Activated T-helper 17 cell treated with anti-CD3 and anti-CD28 coated beads, Interleukin-2, amount 50 U/mL, for 72 hours (primary cell): ENCODE measurements around the gene PRPF38A. TPM values are rescaled to one million over a fixed set of nuclear protein-coding genes. Genes with fewer than 3 reads are reported as not detected.

ENCODE experiments used
- ATAC-seq: fragments of 150-1000 bp; cut with Tn5 transposase; replicated peaks from 2 replicates; pipeline ENCODE4 v1.10.0; 2021; ENCODE audit warnings: mild to moderate bottlenecking, moderate library complexity
- H3K27ac Mint-ChIP-seq: one replicate; pipeline ENCODE4 v1.8.0; 2022; ENCODE audit warnings: mixed read lengths
- H3K27me3 Mint-ChIP-seq: one replicate; pipeline ENCODE4 v1.8.0; 2022; ENCODE audit warnings: mixed read lengths
- H3K36me3 Mint-ChIP-seq: one replicate; pipeline ENCODE4 v1.8.0; 2022; ENCODE audit warnings: low read depth, mild to moderate bottlenecking, mixed read lengths
- H3K4me1 Mint-ChIP-seq: one replicate; pipeline ENCODE4 v1.8.0; 2022; ENCODE audit warnings: mixed read lengths
- H3K4me3 Mint-ChIP-seq: one replicate; pipeline ENCODE4 v1.8.0; 2022; ENCODE audit warnings: mild to moderate bottlenecking, mixed read lengths
- H3K9me3 Mint-ChIP-seq: one replicate; pipeline ENCODE4 v1.8.0; 2022; ENCODE audit warnings: mixed read lengths
- total RNA-seq, 2 donors: library from RNA; stranded (reverse); gene quantifications; one replicate each; pipeline ENCODE4 v1.2.3, GENCODE V29; 2022

Gene PRPF38A, protein sequence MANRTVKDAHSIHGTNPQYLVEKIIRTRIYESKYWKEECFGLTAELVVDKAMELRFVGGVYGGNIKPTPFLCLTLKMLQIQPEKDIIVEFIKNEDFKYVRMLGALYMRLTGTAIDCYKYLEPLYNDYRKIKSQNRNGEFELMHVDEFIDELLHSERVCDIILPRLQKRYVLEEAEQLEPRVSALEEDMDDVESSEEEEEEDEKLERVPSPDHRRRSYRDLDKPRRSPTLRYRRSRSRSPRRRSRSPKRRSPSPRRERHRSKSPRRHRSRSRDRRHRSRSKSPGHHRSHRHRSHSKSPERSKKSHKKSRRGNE
- 10 to 100 TPM; 63.1 to 82.5 TPM for total RNA-seq

DNA sequence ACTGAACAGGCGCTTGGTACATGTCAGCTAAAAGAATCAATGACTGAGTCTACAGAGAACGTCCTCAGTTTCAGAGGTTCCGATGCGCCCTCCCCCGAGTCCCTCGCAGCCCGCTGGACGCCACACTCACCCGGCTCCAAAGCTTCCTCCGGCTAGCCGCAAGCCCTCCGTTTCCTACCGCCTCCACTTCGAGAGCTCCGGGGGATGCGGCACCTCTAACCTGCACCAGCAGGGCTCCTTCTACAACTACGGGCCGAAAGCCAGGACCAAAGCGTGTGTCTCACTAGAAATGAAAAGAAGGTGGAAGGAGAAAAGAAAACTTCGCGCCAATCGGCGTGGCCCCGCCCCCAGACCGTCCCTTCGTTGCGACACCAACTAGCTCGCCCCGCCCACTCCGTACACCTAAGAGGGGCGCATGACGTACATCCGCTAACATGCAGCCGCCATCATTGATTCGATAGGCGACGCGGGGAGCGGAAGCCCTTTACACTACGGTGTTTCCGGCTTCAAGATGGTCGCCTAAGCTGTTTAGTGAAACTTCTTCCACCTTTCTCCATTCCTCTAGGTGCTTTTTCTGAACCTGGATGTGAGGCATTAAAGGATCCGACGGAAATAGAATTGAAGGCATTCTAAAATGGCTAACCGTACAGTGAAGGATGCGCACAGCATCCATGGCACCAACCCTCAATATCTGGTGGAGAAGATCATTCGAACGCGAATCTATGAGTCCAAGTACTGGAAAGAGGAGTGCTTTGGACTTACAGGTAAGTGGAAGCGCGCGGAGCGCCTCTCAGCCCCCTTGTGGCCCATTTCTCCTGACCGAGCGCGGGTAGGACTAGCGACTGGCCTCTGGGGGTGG is at the start of gene PRPF38A, which contains the start of gene ORC1:
Gene PRPF38A (plus strand): TSS at position 487 of the 859 bp plus-strand sequence. CDS start 148 bp downstream, at position 635.
Gene ORC1 (minus strand): TSS at position 308 of the 859 bp plus-strand sequence. CDS start 2,200 bp downstream, outside the sequence.
- Mint-ChIP-seq H3K4me3 (peak within 1 kb of the TSS; percentile 94), H3K4me1 (peaks cover 24% of the 10 kb centered on the region), H3K36me3 (peaks cover 94% of the 10 kb centered on the region), H3K27me3 (no peaks in the 10 kb centered on the region), H3K9me3 (no peaks in the 10 kb centered on the region), H3K27ac (peak within 1 kb of the TSS; percentile 88)
- peak; percentile 97 for ATAC-seq

DNA sequence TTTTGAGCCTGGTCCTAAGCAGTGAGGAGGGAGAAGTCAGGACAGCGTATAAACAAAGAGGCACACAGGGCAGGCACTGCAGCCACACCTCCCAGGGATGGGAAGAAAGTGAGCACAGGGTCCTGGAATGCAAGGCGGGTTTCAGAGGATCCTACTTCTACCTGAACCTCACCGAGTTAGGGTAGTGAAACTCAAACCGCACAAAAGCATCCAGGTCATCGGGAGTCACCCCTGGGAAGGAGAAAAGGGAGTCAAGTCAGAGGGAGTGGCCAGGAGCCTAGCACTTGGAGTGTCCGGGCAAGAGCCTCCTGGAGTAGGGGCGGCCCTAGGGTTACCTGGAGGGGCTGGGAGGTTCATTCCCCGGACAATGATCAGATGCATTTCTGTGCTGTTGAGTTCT is 49.0 kb upstream of the PRPF38A start:
- H3K4me3 Mint-ChIP-seq = no peak overlapping the region
- no peaks in the 10 kb centered on the region for H3K9me3 Mint-ChIP-seq
- ATAC-seq = no peak
- peaks cover 96% of the 10 kb centered on the region for H3K36me3 Mint-ChIP-seq
- peak overlapping the region; percentile 17 for H3K27ac Mint-ChIP-seq
- H3K27me3 Mint-ChIP-seq = no peaks in the 10 kb centered on the region
- no peaks in the 10 kb centered on the region for H3K4me1 Mint-ChIP-seq

DNA sequence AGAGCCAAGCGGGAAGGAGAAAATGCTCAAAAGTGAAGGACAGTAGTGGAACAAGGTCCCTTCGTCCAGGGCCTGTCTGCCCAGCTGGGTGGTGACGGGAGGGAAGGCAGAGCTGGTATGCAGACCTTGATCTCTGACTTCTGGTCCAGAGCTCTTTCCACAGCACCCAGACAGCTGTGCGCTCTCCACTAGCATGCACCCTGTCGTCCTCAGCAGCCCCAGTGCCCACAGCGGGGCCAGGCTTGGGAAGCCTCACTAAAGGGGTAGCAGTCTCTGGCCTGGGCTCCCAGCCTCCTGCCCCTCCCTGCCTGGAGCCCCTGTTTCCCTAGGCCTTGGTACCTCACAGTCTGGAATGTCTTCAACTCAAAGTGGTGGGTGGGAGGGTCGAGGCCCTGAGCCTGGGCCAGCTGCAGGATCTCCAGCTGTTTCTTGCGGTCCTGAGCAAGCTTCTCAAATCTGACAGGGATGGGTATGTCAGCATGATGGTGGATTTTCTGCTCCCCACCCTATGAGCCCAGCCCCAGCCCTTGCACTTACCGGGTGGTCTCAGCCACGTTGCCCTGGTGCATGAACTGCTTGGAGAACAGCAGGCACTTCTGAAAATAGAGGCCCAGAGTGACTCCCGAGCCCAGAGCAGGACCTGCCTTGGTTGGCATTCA is 48.4 kb upstream of the PRPF38A start:
- Mint-ChIP-seq H3K9me3 (no peaks in the 10 kb centered on the region), H3K27me3 (no peaks in the 10 kb centered on the region), H3K4me1 (no peaks in the 10 kb centered on the region), H3K27ac (peak overlapping the region; percentile 81), H3K4me3 (no peak overlapping the region), H3K36me3 (peaks cover 96% of the 10 kb centered on the region)
- ATAC-seq = no peak

DNA sequence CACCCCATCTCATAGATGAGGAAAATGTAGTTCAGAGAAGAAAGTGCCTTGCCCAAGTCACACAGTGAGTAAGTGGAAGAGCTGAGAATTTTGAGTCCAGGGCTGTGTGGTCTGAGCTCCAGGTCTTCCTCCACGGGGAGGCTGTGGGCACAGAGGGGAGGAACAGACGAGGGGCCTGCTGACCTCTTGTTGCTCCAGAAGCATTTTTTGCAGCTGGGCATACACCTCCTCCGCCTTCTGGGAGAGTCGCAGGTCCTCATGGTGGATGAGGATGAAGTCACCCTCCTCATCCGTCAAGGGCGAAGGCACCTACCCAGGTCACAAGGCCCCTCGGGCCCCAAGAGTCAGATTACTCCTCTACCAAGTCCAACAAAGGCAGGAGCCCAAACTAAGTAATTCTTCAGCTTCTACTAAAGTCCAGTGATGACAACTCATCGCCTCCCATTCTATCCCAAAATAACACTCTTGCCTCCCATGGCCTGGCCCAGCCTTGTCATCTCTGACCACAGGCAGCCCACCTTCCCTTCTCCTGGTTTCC is 47.5 kb upstream of the PRPF38A start:
- Mint-ChIP-seq H3K4me3 (no peak overlapping the region), H3K27ac (peak overlapping the region; percentile 81), H3K9me3 (no peaks in the 10 kb centered on the region), H3K4me1 (no peaks in the 10 kb centered on the region), H3K27me3 (no peaks in the 10 kb centered on the region), H3K36me3 (peaks cover 98% of the 10 kb centered on the region)
- ATAC-seq = no peak

DNA sequence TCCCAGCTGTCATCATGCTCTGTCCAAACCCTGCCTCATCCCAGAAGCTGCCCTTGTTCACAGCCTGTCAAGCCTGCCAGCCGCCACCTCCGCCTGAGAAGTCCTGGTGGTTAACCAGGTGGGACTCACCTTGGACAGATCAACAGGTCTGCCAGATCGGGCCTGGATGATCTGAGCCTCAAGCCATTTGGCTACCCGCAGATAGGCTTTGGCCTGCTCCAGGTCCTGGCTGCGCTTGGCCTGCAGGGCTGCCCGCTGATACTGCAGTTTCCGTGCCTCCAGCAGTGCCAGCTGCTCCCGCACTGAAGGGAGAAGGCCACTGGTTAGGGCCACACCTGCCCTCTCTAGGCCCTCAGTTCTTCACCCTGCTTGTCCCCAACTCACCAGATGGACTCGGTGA is 47.0 kb upstream of the PRPF38A start:
- no peaks in the 10 kb centered on the region for H3K4me1 Mint-ChIP-seq
- H3K9me3 Mint-ChIP-seq = no peaks in the 10 kb centered on the region
- no peaks in the 10 kb centered on the region for H3K27me3 Mint-ChIP-seq
- no peak for ATAC-seq
- H3K4me3 Mint-ChIP-seq = no peak overlapping the region
- H3K27ac Mint-ChIP-seq = peak overlapping the region; percentile 52
- H3K36me3 Mint-ChIP-seq = peaks cover 98% of the 10 kb centered on the region

DNA sequence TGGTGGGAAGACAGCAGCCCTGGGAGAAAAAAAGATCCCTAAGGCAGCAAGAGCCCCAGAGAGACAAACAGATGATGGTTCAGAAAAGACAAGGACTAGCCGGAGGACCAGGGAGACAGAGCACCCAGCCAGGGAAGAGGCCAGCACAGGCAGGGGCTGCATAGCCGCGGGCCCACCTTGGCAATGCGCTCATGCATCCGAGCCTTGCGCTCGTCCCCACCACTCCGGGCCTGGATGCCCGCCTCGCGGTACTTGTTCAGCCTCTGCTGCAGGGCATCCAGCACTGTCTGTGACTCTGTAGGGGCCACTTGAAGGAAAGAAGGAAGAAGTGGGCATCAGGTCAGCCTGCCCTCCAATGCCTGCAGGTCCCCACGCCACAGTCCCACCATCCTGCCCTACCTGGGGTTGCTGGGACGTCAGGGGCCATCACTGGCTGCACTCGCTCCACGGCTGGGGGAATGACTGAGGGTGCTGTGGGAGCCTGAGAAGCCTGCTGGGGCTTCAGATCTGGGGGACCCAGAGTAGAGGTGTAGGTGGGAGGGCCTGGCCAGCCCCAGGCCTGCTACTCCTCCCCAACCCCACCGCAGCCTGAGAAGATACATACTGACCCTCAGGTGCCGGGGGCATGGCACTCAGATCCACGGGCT is 45.4 kb upstream of the PRPF38A start:
- H3K4me3 Mint-ChIP-seq = no peak overlapping the region
- H3K4me1 Mint-ChIP-seq = peaks cover 4% of the 10 kb centered on the region
- no peaks in the 10 kb centered on the region for H3K9me3 Mint-ChIP-seq
- peaks cover 90% of the 10 kb centered on the region for H3K36me3 Mint-ChIP-seq
- peak overlapping the region; percentile 57 for H3K27ac Mint-ChIP-seq
- no peaks in the 10 kb centered on the region for H3K27me3 Mint-ChIP-seq
- no peak for ATAC-seq

DNA sequence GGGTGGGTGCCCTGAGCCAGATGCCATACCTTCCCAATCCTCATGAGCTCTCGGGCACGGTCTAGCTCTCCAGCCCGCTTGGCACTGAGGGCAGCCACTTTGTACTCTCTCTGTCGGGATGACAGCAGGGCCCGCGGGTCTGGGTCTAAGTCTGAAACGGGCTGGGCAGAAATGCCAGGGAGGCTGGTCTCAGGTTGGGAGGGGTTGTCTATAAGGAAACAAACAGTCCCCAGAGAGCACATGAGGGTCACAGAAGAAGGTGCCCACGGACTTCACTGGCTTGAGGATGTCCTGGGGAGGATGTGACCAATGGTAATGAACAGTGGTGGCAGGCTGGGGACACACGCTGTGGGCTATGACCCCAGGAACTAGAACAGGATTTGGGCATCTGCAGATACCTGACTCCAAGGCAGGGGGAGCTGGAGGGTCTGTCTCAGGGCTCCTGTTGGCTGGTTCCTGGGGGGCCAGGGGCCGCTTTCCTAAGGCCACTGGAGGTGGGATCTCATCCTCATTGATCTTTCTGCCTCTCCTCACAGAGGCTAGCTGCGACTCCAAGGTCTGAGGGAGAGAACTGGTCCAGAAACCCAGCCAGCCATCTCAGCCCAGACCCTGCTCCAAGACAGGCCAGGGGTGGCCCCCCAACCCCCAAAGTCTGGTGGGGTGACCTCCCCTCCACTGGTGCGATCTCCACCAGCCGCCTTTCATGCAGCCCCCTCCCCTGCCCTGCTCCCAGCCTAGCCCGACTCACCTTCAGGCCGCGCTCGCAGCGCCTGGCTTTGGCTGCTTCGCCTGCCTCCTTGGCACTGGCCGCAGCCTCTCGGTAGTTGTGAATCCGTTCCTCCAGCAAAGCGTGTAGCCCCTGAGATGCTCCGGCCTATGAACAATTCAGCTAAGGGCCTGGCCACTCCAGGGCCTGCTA is 44.5 kb upstream of the PRPF38A start:
- no peak overlapping the region for H3K27ac Mint-ChIP-seq
- no peaks in the 10 kb centered on the region for H3K27me3 Mint-ChIP-seq
- ATAC-seq = no peak
- H3K9me3 Mint-ChIP-seq = no peaks in the 10 kb centered on the region
- peaks cover 11% of the 10 kb centered on the region for H3K4me1 Mint-ChIP-seq
- H3K4me3 Mint-ChIP-seq = no peak overlapping the region
- peaks cover 80% of the 10 kb centered on the region for H3K36me3 Mint-ChIP-seq

DNA sequence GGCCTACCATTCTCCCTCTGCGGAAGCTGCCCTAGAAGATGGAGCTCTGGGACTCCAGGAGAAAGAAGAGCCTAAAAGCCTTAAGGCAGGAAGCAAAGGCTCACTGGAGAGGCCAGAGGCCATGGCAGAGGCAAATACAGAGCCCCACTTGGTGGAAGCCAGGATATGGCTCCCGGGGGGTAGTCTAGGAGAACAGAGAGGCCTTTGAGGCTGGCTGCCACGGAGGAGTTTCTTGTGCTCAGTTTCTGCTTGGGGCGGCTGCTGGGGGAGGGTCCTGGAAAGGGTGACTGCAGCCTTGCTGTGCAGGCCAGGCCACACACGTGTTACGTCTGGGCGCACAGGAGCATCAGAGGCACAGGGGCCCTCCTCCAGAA is 43.8 kb upstream of the PRPF38A start:
- Mint-ChIP-seq H3K9me3 (no peaks in the 10 kb centered on the region), H3K4me1 (peaks cover 11% of the 10 kb centered on the region), H3K4me3 (no peak overlapping the region), H3K27me3 (no peaks in the 10 kb centered on the region), H3K36me3 (peaks cover 80% of the 10 kb centered on the region), H3K27ac (no peak overlapping the region)
- no peak for ATAC-seq

DNA sequence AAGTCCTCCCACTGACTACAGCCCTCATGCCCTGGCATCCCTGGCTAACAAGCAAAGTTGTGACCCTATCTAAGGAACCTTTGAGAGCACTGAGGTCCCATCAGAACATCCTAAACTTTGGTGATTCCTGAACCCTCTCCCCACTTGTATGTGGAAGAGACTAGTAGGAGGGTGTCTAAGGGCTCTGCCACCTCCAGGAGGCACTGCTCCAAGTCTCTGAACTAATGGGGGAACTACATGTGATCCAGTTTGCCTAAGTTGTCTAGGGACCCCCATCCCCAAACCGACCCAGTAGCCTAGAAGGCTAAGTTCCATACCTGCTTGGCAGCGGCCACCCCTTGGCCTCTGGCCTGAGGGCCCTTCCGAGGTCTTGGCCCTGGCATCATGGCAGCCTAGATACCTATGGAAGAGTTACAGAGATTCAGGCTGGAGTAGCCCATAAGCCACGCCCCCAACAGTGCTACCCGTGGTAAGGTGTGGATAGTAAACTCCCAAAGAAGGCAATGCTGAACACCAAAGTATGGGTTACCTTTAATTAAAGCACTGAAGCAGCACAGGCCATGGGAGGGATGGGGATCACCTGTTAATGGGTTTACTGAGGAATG is 40.1 kb upstream of the PRPF38A start:
- peak overlapping the region; percentile 99 for H3K27ac Mint-ChIP-seq
- no peak for ATAC-seq
- H3K27me3 Mint-ChIP-seq = no peaks in the 10 kb centered on the region
- peaks cover 11% of the 10 kb centered on the region for H3K4me1 Mint-ChIP-seq
- no peaks in the 10 kb centered on the region for H3K9me3 Mint-ChIP-seq
- peak overlapping the region; percentile 99 for H3K4me3 Mint-ChIP-seq
- H3K36me3 Mint-ChIP-seq = peaks cover 43% of the 10 kb centered on the region

DNA sequence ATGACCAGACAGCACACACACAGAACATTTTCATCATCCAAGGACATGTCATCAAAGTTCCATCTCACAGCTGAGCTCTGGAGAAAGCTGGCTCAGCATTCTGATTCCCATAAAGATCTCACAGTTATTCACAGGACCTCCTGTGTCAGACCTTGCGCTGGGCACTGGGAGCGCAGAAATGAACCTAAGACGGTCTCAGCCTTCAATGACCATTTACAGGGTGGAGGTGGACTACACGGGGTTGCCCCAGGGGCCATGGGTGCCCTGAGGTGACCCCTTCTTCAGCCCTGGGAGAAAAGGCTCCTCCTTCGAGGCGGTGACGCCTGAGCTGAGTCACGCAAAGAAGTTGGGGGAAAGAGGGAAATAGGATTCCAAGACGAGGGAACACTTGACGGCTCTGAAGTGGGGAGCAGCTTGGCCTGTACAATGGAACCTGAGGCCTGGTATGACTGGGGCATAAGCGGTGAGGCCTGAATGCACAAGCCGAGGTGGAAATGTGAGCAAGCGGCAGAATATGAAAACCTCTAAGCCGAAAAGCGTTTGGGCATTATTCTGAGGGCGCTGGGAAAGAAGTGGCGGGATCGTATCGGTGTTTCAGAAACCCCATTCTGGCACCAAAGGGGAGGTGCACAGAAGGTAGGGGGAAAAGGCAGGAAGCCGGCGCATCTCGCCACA is 39.2 kb upstream of the PRPF38A start:
- Mint-ChIP-seq H3K9me3 (no peaks in the 10 kb centered on the region), H3K27ac (peak overlapping the region; percentile 99), H3K36me3 (peaks cover 36% of the 10 kb centered on the region), H3K4me3 (peak overlapping the region; percentile 99), H3K27me3 (no peaks in the 10 kb centered on the region), H3K4me1 (peaks cover 11% of the 10 kb centered on the region)
- no peak for ATAC-seq

DNA sequence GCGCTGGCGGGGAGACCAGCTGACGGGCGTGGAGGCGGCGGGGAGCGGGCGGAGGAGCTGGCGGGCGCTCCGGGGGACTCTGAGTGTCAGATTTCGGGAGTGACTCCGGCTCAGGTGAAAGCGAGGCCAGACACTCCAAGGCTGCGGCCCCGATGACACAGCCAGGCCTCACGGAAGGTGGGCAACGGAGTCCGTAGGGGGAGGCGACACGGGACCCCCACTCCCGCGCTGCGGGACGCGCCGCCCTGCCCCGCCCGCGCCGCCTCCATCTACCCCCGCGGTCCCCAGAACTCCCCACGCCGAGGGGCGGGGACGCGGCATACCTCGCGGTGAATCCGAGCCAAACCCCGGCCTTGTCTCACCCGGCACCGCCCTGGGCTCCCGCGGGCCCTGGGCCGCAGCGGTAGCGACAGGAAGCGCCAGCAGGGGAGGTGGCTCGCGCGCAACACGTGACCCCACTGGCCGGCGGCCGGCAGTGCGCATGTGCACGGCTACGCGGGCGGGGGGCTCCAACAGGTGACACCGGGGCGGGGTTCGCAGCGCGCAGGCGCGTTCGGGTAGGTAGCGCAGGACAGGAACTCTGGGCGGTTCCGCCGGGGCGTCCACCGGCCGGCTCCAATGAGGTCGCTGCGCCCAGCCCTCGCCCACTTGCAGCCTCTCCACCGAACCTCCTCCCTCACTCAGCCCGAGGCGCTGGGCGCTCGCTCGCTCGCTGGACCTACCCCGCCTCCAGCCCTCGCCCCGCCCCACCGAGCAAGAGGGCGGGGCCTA is 38.5 kb upstream of the PRPF38A start, which contains the start of gene CC2D1B:
Gene CC2D1B (minus strand): TSS at position 460 of the 771 bp plus-strand sequence. CDS start 1,585 bp downstream, outside the sequence.
- Mint-ChIP-seq H3K9me3 (no peaks in the 10 kb centered on the region), H3K27me3 (no peaks in the 10 kb centered on the region), H3K4me3 (peak within 1 kb of the TSS; percentile 99), H3K27ac (peak within 1 kb of the TSS; percentile 99), H3K36me3 (peaks cover 29% of the 10 kb centered on the region), H3K4me1 (peaks cover 11% of the 10 kb centered on the region)
- ATAC-seq = peak; percentile 93

DNA sequence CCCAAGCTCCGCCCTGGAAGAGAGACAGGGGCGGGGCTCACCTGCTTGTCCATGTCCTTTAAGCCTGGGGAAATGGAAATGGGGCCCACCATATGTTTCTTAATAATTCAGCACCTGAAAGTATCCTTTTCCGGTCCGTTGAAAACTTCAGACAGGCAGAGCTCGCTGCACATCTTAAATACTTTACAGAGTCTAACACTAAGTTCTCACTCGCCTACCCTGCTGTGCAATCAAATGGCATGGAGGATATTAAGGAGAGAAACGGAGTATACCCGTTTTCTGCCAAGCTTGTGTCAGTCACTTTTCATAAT is 37.9 kb upstream of the PRPF38A start:
- H3K27ac Mint-ChIP-seq = peak overlapping the region; percentile 64
- H3K27me3 Mint-ChIP-seq = no peaks in the 10 kb centered on the region
- H3K4me3 Mint-ChIP-seq = peak overlapping the region; percentile 99
- H3K36me3 Mint-ChIP-seq = peaks cover 29% of the 10 kb centered on the region
- no peaks in the 10 kb centered on the region for H3K9me3 Mint-ChIP-seq
- peaks cover 11% of the 10 kb centered on the region for H3K4me1 Mint-ChIP-seq
- ATAC-seq = no peak
